Large intestine (tissue), 3 donors: ENCODE data around the gene MAP2. TPM values are rescaled to one million over a fixed set of nuclear protein-coding genes. Genes with fewer than 3 reads are reported as not detected.

Source experiments
- DNase-seq, 2 donors: peaks; one replicate each; pipeline versions ENCODE4 v3.0.0 to v3.0.0-alpha.2; 2013
- H3K27ac ChIP-seq: one replicate; pipeline ENCODE4 v1.5.1; 2013; ENCODE audit warnings: low read length
- H3K27me3 ChIP-seq: 2 replicates; pipeline ENCODE4 v1.6.1; 2013; ENCODE audit warnings: low read length; ENCODE audit not compliant: control insufficient read depth, insufficient read depth
- H3K36me3 ChIP-seq: 2 replicates; pipeline ENCODE4 v1.6.1; 2013; ENCODE audit warnings: low read length; ENCODE audit not compliant: control insufficient read depth, insufficient read depth
- H3K4me1 ChIP-seq: one replicate; pipeline ENCODE4 v1.6.1; 2013; ENCODE audit warnings: low read length; ENCODE audit not compliant: control insufficient read depth, insufficient read depth
- H3K4me3 ChIP-seq: one replicate; pipeline ENCODE4 v1.5.1; 2013; ENCODE audit warnings: low read length
- H3K9me3 ChIP-seq: one replicate; pipeline ENCODE4 v1.6.1; 2013; ENCODE audit warnings: mild to moderate bottlenecking, low read depth, low read length, moderate library complexity; ENCODE audit not compliant: control insufficient read depth
- WGBS: methylation state at CpG from one replicate; pipeline ENCODE4 v1.1.5; 2013; ENCODE audit warnings: low lambda C conversion rate; ENCODE audit not compliant: insufficient coverage; 5-methylcytosine and 5-hydroxymethylcytosine counted together
- polyA plus RNA-seq: library from polyadenylated mRNA; unstranded; fragments of 120-200 nt; gene quantifications from one replicate; pipeline ENCODE4 v1.2.1, GENCODE V29; 2013

The MAP2 gene
- polyA plus RNA-seq, 1 donor, result 16.3 TPM

- Histone ChIP-seq H3K27me3 (no peaks in the 10 kb centered on the region), H3K4me1 (no peaks in the 10 kb centered on the region), H3K36me3 (no peaks in the 10 kb centered on the region), H3K9me3 (no peaks in the 10 kb centered on the region), H3K27ac (no peak overlapping the region), H3K4me3 (no peak overlapping the region)
- WGBS, result 60% methylated on average over 1 of the region's 1 CpG
- DNase-seq, result no peak
These were observed 318.1 kb downstream of the MAP2 start for GRCh38 chr2:209741953-209742352.

- 73% methylated on average over 1 of the region's 3 CpGs for WGBS
- no peak for DNase-seq
- H3K4me1 ChIP-seq, result no peaks in the 10 kb centered on the region
- no peak overlapping the region for H3K27ac ChIP-seq
- H3K9me3 ChIP-seq, result no peaks in the 10 kb centered on the region
- no peaks in the 10 kb centered on the region for H3K36me3 ChIP-seq
- no peak overlapping the region for H3K4me3 ChIP-seq
- no peaks in the 10 kb centered on the region for H3K27me3 ChIP-seq
These were observed 329.2 kb downstream of the MAP2 start for GRCh38 chr2:209753020-209753419.

- no peaks in the 10 kb centered on the region for H3K36me3 ChIP-seq
- H3K4me1 ChIP-seq, result no peaks in the 10 kb centered on the region
- H3K27me3 ChIP-seq, result no peaks in the 10 kb centered on the region
- no peak overlapping the region for H3K4me3 ChIP-seq
- H3K9me3 ChIP-seq, result no peaks in the 10 kb centered on the region
- DNase-seq, result no peak
- no peak overlapping the region for H3K27ac ChIP-seq
These were observed 333.3 kb downstream of the MAP2 start for GRCh38 chr2:209757163-209757562.

GRCh38 chr2:209761566-209761965, 337.7 kb downstream of the MAP2 start:
- no peak for DNase-seq
- Histone ChIP-seq H3K36me3 (no peaks in the 10 kb centered on the region), H3K27me3 (no peaks in the 10 kb centered on the region), H3K27ac (no peak overlapping the region), H3K4me3 (no peak overlapping the region), H3K9me3 (no peaks in the 10 kb centered on the region), H3K4me1 (no peaks in the 10 kb centered on the region)
- WGBS, result no CpG with 5 or more reads among the region's 2 CpGs

- DNase-seq, result no peak
- Histone ChIP-seq H3K27ac (no peak overlapping the region), H3K36me3 (no peaks in the 10 kb centered on the region), H3K4me3 (no peak overlapping the region), H3K27me3 (no peaks in the 10 kb centered on the region), H3K9me3 (no peaks in the 10 kb centered on the region), H3K4me1 (no peaks in the 10 kb centered on the region)
These were observed 338.7 kb downstream of the MAP2 start for GRCh38 chr2:209762563-209762962.

- no peaks in the 10 kb centered on the region for H3K4me1 ChIP-seq
- no peaks in the 10 kb centered on the region for H3K9me3 ChIP-seq
- DNase-seq, result no peak
- no peaks in the 10 kb centered on the region for H3K36me3 ChIP-seq
- WGBS, result 76% methylated on average over 2 of the region's 3 CpGs
- no peak overlapping the region for H3K27ac ChIP-seq
- H3K4me3 ChIP-seq, result no peak overlapping the region
- no peaks in the 10 kb centered on the region for H3K27me3 ChIP-seq
These were observed 339.3 kb downstream of the MAP2 start for GRCh38 chr2:209763106-209763505.

GRCh38 chr2:209766613-209767012, 342.8 kb downstream of the MAP2 start:
- no peaks in the 10 kb centered on the region for H3K4me1 ChIP-seq
- H3K27me3 ChIP-seq, result peaks cover 5% of the 10 kb centered on the region
- DNase-seq, result no peak
- no peak overlapping the region for H3K4me3 ChIP-seq
- no peaks in the 10 kb centered on the region for H3K9me3 ChIP-seq
- H3K36me3 ChIP-seq, result no peaks in the 10 kb centered on the region
- H3K27ac ChIP-seq, result no peak overlapping the region
- WGBS, result no CpG with 5 or more reads among the region's 1 CpG

- no peak for DNase-seq
- Histone ChIP-seq H3K27me3 (peaks cover 9% of the 10 kb centered on the region), H3K4me3 (no peak overlapping the region), H3K27ac (no peak overlapping the region), H3K36me3 (no peaks in the 10 kb centered on the region), H3K4me1 (no peaks in the 10 kb centered on the region), H3K9me3 (no peaks in the 10 kb centered on the region)
- WGBS, result 20% methylated on average over 1 of the region's 2 CpGs
These were observed 343.5 kb downstream of the MAP2 start for GRCh38 chr2:209767316-209767715.

GRCh38 chr2:209768557-209768956, 344.7 kb downstream of the MAP2 start:
- Histone ChIP-seq H3K27me3 (peaks cover 13% of the 10 kb centered on the region), H3K36me3 (no peaks in the 10 kb centered on the region)
- no peak for DNase-seq

GRCh38 chr2:209771474-209772289, 347.8 kb downstream of the MAP2 start, which contains the start of gene UNC80:
Gene UNC80, plus strand, starts transcription at chr2:209771832. Its CDS starts 241 bp downstream, at chr2:209772073.
- no peaks in the 10 kb centered on the region for H3K9me3 ChIP-seq
- H3K36me3 ChIP-seq, result no peaks in the 10 kb centered on the region
- no peak within 1 kb of the TSS for H3K27ac ChIP-seq
- peak within 1 kb of the TSS; percentile 36 for H3K4me3 ChIP-seq
- H3K4me1 ChIP-seq, result no peaks in the 10 kb centered on the region
- WGBS, result 0% methylated on average over 5 of the region's 73 CpGs
- DNase-seq, result peak; percentile 39 to 64
- H3K27me3 ChIP-seq, result peaks cover 13% of the 10 kb centered on the region

More at GRCh38 chr2:209768557-209768956, 344.7 kb downstream of the MAP2 start:
- no peak overlapping the region for H3K27ac ChIP-seq
- no peak overlapping the region for H3K4me3 ChIP-seq
- H3K9me3 ChIP-seq, result no peaks in the 10 kb centered on the region
- H3K4me1 ChIP-seq, result no peaks in the 10 kb centered on the region

- Histone ChIP-seq H3K4me3 (no peak overlapping the region), H3K36me3 (no peaks in the 10 kb centered on the region), H3K4me1 (no peaks in the 10 kb centered on the region), H3K27ac (no peak overlapping the region), H3K27me3 (peaks cover 13% of the 10 kb centered on the region), H3K9me3 (no peaks in the 10 kb centered on the region)
- no peak for DNase-seq
- no CpG with 5 or more reads among the region's 8 CpGs for WGBS
These were observed 348.4 kb downstream of the MAP2 start for GRCh38 chr2:209772290-209772685.
